Inflammatory macrophage treated with lipopolysaccharide for 4 hours (primary cell): ENCODE results near the gene LOXL3.
A peak's percentile ranks its signal among the peaks of the same experiment; 100 is the strongest.

Experiments
- DNase-seq: peaks from one replicate; pipeline ENCODE4 v3.0.0-alpha.2; 2020

The LOXL3 gene

DNA sequence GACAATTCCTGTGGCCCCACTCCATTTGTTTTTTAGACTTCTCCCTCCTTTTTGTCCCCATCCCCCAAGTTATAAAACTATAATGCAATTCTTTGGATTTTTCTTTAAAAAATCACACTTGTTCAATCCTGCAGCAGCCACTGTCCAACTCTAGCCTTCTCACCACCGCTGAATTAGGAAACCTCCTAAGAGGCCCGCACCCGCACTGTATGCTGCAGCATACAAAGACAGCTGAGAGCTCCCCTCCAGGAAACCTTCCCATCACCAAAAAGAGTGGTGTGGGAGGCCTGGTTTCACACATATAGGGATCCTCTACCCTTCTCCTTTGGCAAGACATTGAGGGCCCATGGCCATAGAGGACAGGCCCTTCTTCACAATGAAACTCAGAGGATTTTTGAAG, 49.2 kb downstream of the LOXL3 start:
- DNase-seq, result no peak

DNA sequence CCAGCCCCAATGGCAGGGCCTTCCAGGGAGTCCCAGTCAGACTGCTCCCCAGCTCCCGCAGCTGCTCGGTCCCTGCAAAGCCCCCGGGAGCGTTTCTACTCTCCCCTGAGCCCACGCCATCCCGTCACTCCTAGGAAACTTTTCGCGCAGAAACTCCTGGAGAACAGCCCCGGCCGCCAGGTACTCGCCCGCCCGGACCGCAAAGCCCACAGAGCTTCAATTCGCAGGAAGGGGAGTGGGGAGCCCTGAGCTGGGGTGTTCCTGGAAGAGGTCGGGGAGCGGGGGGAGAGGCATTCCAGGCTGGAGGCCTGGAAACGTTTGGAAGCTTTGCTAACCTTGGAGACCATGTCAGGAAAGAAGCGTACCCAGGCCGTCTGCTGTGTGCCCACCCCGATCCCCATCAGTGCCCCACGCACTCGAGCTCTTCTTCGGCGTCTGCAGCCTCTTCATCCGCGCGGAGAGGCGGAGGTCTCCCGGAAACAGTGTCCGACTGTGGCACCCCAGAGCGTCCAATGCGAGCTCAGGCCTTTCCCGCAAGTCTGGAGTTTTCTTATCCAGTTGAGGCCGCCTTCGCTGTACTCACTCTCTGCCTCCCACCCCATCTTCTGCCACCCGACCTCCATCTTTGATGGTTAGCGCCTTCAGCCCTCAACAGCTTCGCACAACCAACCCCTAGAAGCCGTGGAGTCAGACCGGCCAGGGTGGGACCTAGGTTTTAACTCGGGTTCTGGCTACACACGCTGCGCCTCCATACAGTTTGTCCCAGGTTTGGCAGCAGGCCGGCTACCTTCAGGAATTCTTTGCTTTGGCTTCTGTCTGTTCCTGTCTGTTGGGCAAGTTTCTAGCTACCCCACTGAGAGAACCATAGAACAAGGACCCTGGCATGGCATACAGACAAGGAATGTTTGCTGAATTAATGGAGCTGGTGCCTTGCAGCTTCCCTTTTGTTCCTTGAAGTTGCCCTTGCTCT, 50.0 kb downstream of the LOXL3 start:
- DNase-seq, result no peak

DNA sequence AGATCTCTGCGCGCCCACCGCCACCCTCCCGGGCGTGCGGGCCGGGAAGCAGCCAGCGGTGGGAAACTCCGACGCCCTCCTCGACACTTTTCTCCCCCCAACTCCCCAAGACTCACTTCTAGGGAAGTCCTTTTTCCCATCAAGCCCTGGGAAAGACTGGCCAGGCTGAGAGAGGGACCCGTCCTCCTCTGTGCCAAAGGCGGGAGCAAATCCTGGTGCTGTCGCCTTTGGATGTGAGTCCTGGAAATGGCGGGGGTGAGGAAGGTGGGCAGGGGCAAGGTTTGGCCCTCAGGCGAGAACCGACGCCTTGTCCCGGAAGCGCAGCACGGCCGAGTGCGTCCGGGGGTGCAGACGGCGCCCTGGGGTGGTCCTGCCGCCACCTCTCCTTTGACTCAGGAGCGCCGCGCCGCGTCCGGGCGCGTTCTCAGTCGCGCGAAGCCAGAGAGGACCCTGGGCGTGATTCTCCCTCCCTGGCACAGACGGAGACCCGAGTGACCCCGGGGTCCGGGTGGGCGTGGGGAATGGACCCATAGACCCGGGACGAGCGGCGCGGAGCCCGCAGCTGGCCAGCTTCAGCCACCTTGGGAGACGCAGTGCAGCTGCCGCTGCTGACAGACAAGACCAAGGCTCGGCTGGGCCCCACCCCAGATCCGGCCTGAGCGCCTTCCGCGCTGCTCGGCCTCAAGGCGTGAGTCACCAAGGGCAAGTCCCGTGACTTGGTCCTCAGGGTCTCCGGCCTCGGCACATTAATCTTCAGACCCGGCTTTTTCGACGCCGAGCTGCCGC, 50.8 kb downstream of the LOXL3 start:
- peak; percentile 83 for DNase-seq

DNA sequence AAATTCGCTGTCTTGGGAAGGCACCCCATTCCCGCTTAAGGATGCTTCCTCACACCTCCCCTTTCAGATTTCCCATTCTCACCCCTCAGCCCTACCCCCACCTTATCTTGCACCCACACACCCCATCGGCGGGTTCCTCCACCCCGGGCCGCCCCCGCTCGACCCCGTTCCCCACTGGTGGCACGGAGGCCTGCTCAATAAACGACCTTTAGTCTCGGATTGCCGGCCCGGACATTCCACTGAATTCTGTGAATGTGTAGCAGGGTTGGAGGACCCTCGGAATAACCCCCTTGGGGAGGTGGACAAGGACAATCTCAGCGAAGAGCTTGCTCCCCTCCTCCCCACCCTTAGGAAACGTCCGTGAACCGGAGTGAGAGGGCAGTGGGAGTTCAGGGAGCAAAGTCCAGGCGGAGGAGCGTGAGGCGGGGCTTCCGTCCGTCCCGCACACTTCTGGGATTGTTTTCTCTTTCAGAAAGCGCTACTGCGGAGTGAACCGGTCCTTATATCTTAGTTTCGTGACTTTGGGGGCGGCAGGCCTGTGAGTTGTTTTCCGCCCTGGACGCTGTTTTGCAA, 51.5 kb downstream of the LOXL3 start:
- DNase-seq, result peak; percentile 46

DNA sequence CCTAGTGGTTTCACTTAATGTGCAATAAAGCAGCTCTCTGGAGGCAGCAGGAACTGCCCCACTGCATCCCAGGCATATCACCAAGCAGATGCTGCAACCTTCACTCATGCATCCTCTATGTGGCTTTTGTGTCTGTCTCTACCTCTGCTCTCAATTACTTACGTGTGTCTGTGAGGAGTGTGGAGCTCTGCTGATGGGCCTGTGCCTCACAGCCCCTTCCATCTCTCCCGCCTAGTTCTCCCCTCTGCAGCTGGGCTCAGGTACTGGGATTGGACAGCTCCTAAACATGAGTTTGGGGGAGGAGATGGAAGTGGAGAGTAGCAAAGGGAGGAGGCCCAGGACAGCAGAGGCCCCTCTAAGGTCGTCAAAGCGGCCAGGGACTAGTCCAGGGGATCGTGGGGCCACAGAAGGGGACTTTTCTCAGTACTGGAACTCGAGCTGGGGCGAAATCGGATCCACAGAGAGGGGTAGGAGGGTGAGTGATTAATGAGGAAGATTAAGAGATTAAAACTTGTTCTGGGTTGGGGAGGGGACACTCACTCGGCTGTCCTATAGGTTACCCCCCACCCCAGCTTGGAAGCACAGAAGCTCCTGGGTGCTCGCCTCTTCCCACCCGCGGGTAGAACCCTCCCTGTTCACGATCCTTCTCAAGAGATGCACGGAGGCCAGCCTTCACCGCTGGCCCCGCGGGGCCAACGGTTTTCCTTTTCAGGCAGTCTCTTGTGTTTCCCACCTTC, 52.2 kb downstream of the LOXL3 start:
- DNase-seq, result no peak

DNA sequence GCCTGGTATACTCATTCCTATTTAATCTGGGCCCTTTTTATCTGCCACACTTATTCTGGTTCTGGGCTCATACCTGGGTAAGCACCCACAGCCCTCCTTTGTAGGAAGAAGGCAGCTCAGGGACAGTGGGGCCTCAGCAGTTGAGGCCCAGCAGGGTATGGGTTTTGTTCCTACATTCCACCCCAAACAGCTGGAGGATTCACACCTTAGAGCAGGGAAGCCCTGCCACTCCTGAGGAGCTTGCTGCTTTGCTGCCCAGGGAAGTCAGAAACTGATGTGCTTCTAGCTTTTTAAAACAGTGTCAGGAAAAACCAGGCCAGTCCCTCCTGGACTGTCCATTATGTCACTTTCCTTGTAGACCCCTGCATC, 53.2 kb downstream of the LOXL3 start:
- no peak for DNase-seq

DNA sequence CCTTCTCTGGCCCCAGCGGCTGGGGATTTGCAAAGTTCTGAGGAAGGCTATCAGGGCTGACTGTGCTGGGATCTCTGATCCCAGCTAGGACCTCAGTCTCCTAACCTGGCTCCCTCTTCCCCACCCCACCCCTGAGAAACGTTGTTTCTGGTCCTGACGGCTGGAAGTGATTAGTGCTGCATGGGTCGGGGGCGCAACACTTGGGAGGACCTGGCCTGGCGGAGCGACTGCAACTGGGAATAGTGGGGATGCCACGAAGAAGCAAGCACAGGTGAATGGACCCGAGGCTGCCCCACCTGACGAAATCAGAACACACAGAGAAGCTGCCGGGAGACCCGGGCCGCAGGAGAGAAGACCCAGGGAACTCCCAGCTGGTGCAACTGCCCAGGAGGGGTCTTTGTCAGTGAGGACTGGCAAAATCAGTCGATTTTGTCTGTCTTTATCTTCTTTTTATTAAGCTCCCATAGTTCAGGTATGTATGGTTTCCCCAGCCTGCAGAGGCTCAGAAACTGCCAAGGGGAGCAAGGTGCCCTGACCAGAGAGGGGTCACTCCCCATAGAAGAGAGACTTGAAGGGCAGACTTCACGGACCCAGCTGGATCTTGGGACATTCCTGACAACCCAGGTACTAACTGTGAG, 53.7 kb downstream of the LOXL3 start:
- no peak for DNase-seq

DNA sequence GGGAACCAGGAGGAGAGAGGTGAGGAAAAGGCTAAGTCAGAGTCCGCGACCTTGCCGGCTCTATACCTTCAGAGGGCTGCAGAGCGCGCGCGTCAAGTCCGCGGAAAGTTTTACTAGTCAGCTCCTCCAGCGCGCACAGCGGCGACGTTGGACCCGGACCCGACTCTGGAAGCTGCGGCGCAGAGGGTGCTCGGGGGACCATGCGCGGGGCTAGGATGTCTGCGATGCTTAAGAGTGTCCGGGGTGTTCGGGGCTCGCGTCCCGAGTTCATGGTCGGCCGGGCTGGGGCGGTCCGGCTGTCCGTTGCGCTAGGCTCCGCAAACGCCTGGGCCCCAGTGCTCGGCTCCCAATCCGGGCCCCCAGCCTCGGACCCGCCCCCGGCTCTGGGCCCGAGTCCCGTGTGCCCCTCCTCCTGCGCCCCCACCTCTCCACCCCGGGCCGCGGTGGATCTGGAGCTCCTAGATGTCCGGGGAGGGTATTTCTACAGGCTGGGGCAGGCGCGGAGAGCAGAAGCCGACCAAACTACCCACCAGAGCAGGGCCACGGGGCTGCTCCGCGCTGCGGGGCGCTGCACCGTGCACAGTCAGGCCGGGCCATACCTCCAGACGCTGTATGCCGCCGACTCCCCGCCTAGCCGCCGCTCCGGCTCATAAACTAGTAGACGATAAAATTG, 54.3 kb downstream of the LOXL3 start, which contains the start of gene LBX2:
LBX2 (minus strand) TSS at position 337 of the 673 bp plus-strand sequence; CDS start at position 271, 66 bp downstream.
- no peak for DNase-seq

DNA sequence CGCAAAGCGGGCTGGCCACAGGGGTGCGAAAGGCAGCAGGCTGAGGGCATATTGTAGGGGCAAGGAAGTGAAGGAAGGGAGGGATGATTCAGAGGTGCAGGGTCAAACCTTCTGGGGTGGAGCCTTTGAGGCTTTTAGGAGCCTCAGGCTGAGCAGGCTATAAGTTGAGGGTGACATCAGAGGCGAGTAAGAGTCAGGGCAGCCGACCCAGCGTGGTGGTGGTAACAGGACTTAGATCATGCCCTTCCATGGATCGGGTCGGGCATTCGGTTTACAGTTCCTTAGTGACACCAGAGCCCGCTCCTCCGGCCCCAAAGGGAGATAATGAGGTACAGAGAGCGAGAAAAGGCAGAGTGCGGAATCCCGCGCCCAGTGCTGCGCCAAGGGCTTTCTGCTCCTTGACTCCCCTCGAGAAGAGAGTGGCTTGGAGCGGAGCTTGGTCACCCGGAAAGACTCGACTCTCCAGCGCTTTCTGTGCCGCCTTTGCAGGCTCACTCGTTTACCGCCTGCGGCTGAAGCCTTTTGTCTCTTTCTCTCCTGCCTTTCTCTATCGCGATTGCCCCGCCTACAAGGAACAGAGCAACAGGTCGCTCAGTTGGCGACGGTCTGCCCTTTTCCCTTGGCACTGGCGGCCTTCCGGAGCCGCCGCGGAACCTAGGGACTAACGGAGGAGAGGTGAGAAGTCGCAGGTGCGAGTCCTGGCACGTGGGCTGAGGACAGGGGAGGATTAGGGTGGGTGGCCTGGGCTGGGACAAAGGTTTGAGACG, 55.1 kb downstream of the LOXL3 start:
- peak; percentile 52 for DNase-seq

DNA sequence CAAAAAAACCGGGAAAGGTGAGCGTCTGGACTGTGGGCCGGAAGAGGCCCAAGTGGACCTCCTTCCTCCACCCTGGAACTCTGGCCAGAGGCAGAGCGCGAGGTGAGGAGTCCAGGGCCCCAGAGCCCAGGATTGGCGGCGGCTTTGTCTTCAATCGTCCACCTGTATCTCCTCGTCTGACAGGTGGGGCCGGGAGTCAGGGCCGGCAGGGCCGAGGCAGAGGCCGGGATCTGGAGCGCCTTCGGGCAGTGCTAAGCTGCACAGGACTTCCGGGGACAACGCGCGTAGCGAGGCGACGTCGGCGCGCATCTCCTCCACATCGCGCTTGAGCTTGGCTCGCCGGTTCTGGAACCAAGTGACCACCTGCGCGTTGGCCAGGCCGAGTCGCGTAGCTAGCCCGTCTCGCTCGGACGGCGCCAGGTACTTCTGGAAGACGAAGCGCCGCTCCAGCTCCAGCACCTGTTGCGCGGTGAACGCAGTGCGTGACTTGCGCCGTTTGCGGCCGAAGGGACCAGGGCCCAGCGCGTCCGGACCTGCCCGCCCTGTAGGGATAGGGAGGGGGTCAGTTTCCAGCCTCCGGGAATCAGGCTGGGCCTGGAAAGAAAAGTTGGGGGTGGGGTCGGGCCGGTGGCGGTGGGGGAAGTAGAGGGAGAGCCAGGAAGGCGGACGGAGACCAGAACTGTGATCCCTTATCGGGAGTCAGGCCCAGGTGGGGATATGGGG, 55.8 kb downstream of the LOXL3 start:
- DNase-seq, result peak; percentile 36

DNA sequence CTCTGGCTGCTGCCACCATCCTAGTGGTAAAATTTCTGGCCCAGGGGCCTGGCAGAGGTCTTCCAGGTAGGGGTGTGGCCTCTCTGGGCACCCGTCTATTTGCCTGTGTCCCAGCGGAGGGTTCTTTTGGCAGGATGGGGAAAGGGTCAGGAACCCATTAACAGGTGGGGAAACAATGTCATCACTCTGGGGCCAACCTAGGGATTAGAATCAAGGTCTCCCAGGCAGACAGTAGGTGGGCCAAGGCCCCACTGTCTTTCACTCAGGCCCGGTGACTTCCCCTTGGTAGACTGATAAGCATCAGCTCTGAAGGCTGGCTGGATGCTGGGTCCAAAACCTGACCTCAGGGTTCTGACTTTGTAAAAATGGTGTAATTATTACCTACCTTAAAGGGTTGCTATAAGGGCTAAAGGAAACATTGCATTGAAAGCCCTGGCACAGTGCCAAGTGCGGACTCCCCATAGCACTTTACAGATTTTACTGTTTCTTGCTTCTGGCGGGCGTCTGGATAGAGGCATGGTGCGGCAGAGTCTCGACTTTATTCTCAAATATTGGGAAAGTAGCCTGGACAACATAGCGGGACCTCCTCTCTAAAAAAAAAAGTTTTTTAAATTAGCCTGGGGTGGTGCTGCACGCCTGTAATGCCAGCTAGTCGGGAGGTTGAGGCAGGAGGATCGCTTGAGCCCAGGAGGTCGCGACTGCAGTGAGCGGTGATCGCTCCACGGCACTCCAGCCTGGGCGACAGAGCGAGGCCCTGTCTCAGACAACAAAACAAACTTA, 56.6 kb downstream of the LOXL3 start:
- DNase-seq, result no peak

DNA sequence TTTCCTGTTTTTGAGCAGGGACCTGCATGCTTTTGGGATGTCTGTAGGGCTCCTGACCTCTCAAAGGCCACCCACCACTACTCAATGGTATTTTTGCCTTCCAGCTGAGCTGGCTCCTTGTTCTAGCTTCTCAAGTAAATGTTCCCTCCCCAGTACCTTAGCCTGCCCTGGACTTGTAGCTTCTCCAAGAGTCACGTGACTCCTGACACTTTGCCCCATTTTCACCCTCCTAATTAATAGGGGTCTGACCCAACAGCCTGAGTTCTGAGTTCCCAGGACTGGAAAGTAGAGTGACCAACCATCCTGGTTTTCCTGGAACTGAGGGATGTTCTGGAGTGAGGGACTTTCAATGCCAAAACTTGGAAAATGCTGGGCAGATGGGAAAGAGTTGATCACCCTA, 58.3 kb downstream of the LOXL3 start:
- no peak for DNase-seq

DNA sequence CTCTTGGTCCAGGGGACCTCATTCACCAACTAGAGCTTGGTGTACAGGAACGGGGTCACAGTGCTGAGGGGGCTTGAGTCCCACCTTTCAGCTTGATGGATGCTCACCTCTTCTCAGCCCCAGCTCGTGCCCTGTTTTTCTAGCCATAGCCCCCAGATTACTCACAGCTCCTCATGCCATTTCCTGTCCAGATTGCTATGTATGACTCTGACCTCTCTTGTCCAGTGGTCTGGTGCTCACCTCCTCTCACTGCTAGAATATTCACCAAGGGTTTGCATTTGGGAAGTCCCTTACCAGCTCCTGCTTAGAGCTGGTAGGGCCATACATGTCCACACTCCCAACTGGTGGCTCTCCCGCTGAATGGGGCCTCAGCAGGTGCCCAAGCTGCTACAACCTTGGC, 60.2 kb downstream of the LOXL3 start:
- no peak for DNase-seq

DNA sequence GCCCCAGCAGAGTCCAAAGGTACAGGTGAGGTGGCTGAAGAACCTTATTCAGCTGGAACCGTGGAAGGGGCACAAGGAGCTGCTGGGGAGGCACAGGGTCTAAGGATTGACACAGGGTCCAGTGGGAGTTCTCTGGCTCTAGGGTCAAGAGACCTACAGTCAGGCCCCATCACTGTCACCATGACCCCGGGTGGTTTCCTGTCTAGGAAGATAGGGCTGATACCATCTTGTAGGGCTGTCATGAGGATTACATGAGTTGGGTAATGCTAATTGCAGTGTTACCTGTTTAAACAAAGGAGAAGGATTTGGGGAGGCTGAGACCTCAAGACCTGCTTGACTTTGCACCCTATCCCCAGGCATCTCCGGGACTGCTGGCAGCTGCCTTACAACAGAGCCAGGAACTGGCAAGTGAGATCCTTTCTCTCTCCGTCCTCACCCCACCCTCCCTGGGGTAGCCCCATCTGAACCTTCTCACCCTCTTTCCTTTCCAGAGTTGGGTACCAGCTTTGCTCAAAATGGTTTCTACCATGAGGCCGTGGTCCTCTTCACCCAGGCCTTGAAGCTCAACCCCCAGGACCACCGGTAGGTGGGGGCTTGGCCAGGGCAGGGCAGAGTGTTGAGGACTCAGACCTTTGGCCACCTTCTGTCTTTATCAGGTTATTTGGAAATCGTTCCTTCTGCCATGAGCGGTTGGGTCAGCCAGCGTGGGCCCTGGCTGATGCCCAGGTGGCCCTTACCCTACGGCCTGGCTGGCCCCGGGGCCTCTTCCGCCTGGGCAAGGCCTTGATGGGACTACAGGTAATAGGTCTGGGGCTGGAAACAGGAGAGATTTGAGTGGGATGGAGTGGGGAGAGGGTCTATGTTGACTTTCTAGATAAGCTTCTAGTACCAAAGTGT, 61.8 kb downstream of the LOXL3 start:
- DNase-seq, result no peak

DNA sequence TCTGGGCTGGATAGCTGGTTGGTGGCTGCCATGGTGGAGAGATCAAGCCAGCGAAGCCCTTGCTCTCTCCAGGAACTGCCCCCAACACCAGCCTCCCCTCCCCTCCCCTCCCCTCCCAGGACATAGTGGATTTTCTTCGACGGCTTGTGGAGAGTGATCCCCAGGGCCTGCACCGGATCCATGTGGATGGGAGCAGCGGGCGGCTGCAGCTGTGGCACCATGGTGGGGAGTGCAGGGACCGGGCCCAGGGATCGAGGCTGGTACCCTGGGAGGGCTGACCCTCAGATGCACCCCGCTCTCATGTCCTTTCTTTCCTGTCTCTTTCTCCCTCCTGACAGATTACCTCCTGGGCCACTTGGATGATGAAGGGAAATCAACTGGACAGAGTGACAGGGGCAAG, 63.8 kb downstream of the LOXL3 start:
- no peak for DNase-seq

DNA sequence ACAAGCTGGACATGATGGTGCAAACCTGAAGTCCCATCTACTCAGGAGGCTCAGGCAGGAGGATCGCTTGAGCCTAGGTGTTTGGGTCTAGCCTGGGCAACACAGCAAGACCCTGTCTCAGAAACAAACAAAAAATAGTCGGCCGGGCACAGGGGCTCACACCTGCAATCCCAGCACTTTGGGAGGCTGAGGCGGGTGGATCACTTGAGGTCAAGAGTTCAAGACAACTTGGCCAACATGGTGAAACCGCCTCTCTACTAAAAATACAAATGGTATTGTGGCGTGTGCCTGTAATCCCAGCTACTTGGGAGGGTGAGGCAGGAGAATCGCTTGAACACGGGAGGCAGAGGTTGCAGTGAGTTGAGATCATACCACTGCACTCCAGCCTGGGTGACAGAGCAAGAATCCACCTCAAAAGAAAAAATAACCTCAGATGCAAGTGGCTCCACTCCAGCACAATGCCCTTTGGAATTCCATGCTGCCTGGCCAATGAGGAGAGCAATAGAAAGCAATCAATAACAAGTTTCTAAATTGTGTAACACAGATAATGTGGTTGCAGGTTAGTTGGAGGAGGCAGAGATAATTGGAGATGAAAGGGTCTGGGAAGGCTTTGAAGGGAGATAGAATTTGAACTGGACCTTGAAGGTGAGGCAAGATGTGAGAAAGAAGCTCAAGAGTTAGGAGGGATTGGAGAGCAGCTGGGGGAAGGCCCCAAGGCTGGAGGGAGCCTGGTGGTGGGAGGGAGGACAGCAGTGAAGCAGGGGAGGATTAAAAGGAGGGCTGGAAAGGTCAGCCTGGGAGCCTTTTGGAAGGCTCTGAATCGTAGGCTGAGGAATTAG, 64.9 kb downstream of the LOXL3 start:
- DNase-seq, result no peak

DNA sequence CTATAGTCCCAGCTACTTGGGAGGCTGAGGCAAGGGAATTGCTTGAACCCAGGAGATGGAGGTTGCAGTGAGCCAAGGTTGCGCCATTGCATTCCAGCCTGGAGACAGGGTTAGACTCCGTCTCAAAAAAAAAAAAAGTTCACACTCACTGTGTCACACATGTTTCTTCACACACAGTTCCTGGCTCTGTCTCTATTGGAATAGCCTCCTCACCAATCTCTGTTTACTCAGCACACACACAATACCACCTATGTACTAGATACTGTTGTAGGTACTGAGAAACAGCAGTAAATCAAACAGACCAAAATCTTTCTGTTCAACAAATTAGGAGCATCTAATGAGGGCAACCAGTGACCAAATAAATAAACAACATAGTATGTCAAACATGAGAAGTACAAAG, 67.6 kb downstream of the LOXL3 start:
- DNase-seq, result no peak
